Astrocyte (in vitro differentiated cells and primary cell): ENCODE data around the gene NUP93. TPM values are rescaled to one million over a fixed set of nuclear protein-coding genes. Genes with fewer than 3 reads are reported as not detected.

Source experiments
- DNase-seq: peaks from one replicate; pipeline ENCODE4 v3.0.0-alpha.2; 2010; ENCODE audit warnings: low read depth
- FAIRE-seq: peaks from 2 replicates; lab custom pipeline; 2011; peaks lifted over from hg19 to GRCh38; lab: Jason Lieb, UNC
- H2AFZ ChIP-seq: 2 replicates; pipeline ENCODE4 v1.6.0; 2012; ENCODE audit warnings: low read depth, low read length, inconsistent platforms
- H3K27ac ChIP-seq: 2 replicates; pipeline ENCODE4 v1.5.1; 2011; ENCODE audit warnings: low read depth, low read length, inconsistent platforms
- H3K27me3 ChIP-seq: 2 replicates; pipeline ENCODE4 v1.6.0; 2011; ENCODE audit warnings: low read length, inconsistent platforms; ENCODE audit not compliant: insufficient read depth
- H3K36me3 ChIP-seq: 2 replicates; pipeline ENCODE4 v1.5.1; 2011; ENCODE audit warnings: low read length, inconsistent platforms; ENCODE audit not compliant: insufficient read depth
- H3K4me1 ChIP-seq: 2 replicates; pipeline ENCODE4 v1.5.1; 2011; ENCODE audit warnings: low read length, inconsistent platforms; ENCODE audit not compliant: insufficient read depth
- H3K4me2 ChIP-seq: 2 replicates; pipeline ENCODE4 v1.6.0; 2012; ENCODE audit warnings: low read length, inconsistent platforms
- H3K4me3 ChIP-seq: 2 replicates; pipeline ENCODE4 v1.5.1; 2011; ENCODE audit warnings: low read depth, mild to moderate bottlenecking, low read length, inconsistent platforms; ENCODE audit not compliant: insufficient read depth
- H3K79me2 ChIP-seq: 2 replicates; pipeline ENCODE4 v1.6.0; 2012; ENCODE audit warnings: mild to moderate bottlenecking, low read length, inconsistent platforms; ENCODE audit not compliant: insufficient read depth
- H3K9ac ChIP-seq: 2 replicates; pipeline ENCODE4 v1.6.0; 2012; ENCODE audit warnings: mild to moderate bottlenecking, low read length, inconsistent platforms
- H3K9me3 ChIP-seq: 2 replicates; pipeline ENCODE4 v1.5.1; 2012; ENCODE audit warnings: low read depth, mild to moderate bottlenecking, low read length, inconsistent platforms; ENCODE audit not compliant: insufficient read depth
- H4K20me1 ChIP-seq: 2 replicates; pipeline ENCODE4 v1.6.0; 2012; ENCODE audit warnings: low read length, inconsistent platforms; ENCODE audit not compliant: insufficient read depth
- H3K27ac Mint-ChIP-seq: one replicate; pipeline ENCODE4 v1.8.0; 2021; ENCODE audit warnings: mild to moderate bottlenecking, mixed read lengths; ENCODE audit not compliant: unreplicated experiment
- H3K27me3 Mint-ChIP-seq: one replicate; pipeline ENCODE4 v1.8.0; 2021; ENCODE audit warnings: low read depth, mixed read lengths; ENCODE audit not compliant: unreplicated experiment
- H3K36me3 Mint-ChIP-seq: one replicate; pipeline ENCODE4 v1.8.0; 2021; ENCODE audit warnings: low read depth, mixed read lengths; ENCODE audit not compliant: unreplicated experiment
- H3K4me1 Mint-ChIP-seq: one replicate; pipeline ENCODE4 v1.8.0; 2021; ENCODE audit warnings: low read depth, mixed read lengths; ENCODE audit not compliant: unreplicated experiment
- H3K4me3 Mint-ChIP-seq: one replicate; pipeline ENCODE4 v1.8.0; 2021; ENCODE audit warnings: mild to moderate bottlenecking, moderate library complexity, mixed read lengths; ENCODE audit not compliant: unreplicated experiment
- H3K9me3 Mint-ChIP-seq: one replicate; pipeline ENCODE4 v1.8.0; 2021; ENCODE audit warnings: mild to moderate bottlenecking, mixed read lengths; ENCODE audit not compliant: unreplicated experiment
- CTCF ChIP-seq: IDR thresholded peaks from 2 replicates; pipeline ENCODE4 v1.5.1; 2011; ENCODE audit warnings: low read depth, mild to moderate bottlenecking, inconsistent platforms, low read length, moderate library complexity; ENCODE audit not compliant: insufficient read depth
- EZH2 ChIP-seq: IDR thresholded peaks from 2 replicates; pipeline ENCODE4 v1.6.1; 2012; ENCODE audit warnings: mild to moderate bottlenecking, low read length, inconsistent platforms; ENCODE audit not compliant: insufficient read depth
- total RNA-seq: library from RNA; stranded (reverse); gene quantifications from 2 replicates; pipeline ENCODE4 v1.2.1, GENCODE V29; 2021

The NUP93 gene
- total RNA-seq, 1 donor from 2014 or later: 89.3 TPM

GRCh38 chr16:56788435-56788834 is 58.5 kb downstream of the NUP93 start:
- no peaks in the 10 kb centered on the region for H3K4me1 ChIP-seq
- no peaks in the 10 kb centered on the region for H3K27me3 ChIP-seq
- no peaks in the 10 kb centered on the region for H3K36me3 ChIP-seq
- H3K4me1 Mint-ChIP-seq: peaks cover 24% of the 10 kb centered on the region
- H3K36me3 Mint-ChIP-seq: no peaks in the 10 kb centered on the region
- no peak overlapping the region for H3K4me2 ChIP-seq
- no peak for FAIRE-seq
- H3K9me3 ChIP-seq: no peaks in the 10 kb centered on the region
- peaks cover 56% of the 10 kb centered on the region for H4K20me1 ChIP-seq
- no peak overlapping the region for H3K4me3 Mint-ChIP-seq
- H3K9me3 Mint-ChIP-seq: no peaks in the 10 kb centered on the region
- H3K27ac Mint-ChIP-seq: no peak overlapping the region
- no peak for DNase-seq
- TF ChIP-seq EZH2 (no peak), CTCF (no peak)
- no peak overlapping the region for H3K4me3 ChIP-seq
- no peak overlapping the region for H2AFZ ChIP-seq
- H3K27ac ChIP-seq: no peak overlapping the region
- peaks cover 23% of the 10 kb centered on the region for H3K79me2 ChIP-seq
- no peak overlapping the region for H3K9ac ChIP-seq
- no peaks in the 10 kb centered on the region for H3K27me3 Mint-ChIP-seq

- H3K36me3 Mint-ChIP-seq: no peaks in the 10 kb centered on the region
- H3K4me3 Mint-ChIP-seq: no peak overlapping the region
- Histone ChIP-seq H3K79me2 (peaks cover 25% of the 10 kb centered on the region), H3K27ac (no peak overlapping the region), H3K36me3 (no peaks in the 10 kb centered on the region), H4K20me1 (peaks cover 57% of the 10 kb centered on the region), H3K9ac (no peak overlapping the region), H3K4me2 (no peak overlapping the region), H3K27me3 (no peaks in the 10 kb centered on the region), H2AFZ (no peak overlapping the region), H3K4me3 (no peak overlapping the region), H3K9me3 (no peaks in the 10 kb centered on the region), H3K4me1 (no peaks in the 10 kb centered on the region)
- H3K4me1 Mint-ChIP-seq: peaks cover 19% of the 10 kb centered on the region
- TF ChIP-seq CTCF: peak; percentile 29
- no peak for TF ChIP-seq EZH2
- no peak overlapping the region for H3K27ac Mint-ChIP-seq
- H3K9me3 Mint-ChIP-seq: no peaks in the 10 kb centered on the region
- no peaks in the 10 kb centered on the region for H3K27me3 Mint-ChIP-seq
- FAIRE-seq (no peak), DNase-seq (no peak)
Observed at GRCh38 chr16:56789360-56789759, 59.4 kb downstream of the NUP93 start.

DNA sequence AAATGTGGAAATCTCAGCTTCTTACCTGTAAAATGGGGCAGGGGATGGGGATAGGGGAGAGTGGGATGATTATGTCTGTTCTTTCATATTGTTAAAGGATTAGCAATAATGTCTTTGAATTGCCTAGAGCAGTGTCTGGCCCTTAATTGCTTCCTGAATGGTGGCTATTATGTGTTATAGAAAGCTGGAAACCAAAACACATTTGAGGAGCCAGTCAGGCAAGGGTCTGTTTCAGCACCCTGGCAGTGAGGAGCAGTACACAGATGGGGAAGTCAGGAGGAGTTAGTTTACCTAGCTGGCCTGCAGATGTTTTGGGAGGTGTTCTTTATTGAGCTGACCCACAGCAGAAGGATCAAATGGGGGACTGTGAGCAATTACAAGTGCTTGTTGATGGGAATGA is 63.0 kb downstream of the NUP93 start:
- Histone ChIP-seq H3K27ac (no peak overlapping the region), H3K79me2 (peaks cover 11% of the 10 kb centered on the region), H3K4me2 (no peak overlapping the region), H2AFZ (no peak overlapping the region), H3K36me3 (no peaks in the 10 kb centered on the region), H3K9ac (no peak overlapping the region), H3K27me3 (no peaks in the 10 kb centered on the region), H4K20me1 (peaks cover 54% of the 10 kb centered on the region), H3K9me3 (no peaks in the 10 kb centered on the region), H3K4me3 (no peak overlapping the region), H3K4me1 (peaks cover 5% of the 10 kb centered on the region)
- no peaks in the 10 kb centered on the region for H3K9me3 Mint-ChIP-seq
- TF ChIP-seq EZH2 (no peak), CTCF (no peak)
- H3K27ac Mint-ChIP-seq: no peak overlapping the region
- FAIRE-seq (no peak), DNase-seq (no peak)
- H3K4me1 Mint-ChIP-seq: peaks cover 11% of the 10 kb centered on the region
- no peaks in the 10 kb centered on the region for H3K36me3 Mint-ChIP-seq
- no peak overlapping the region for H3K4me3 Mint-ChIP-seq
- no peaks in the 10 kb centered on the region for H3K27me3 Mint-ChIP-seq
